ENCODE measurements around the gene COLEC11. TPM values are rescaled to one million over a fixed set of nuclear protein-coding genes. Genes with fewer than 3 reads are reported as not detected.
"Not testable (repeated sequence)": the region's sequence is repeated elsewhere in the genome, so short reads cannot be mapped to it uniquely, and the experiment has no call there.

COLEC11 gene
- total RNA-seq, 2 experiments from 2014 or later, result 0.35 TPM; not detected in 1

DNA sequence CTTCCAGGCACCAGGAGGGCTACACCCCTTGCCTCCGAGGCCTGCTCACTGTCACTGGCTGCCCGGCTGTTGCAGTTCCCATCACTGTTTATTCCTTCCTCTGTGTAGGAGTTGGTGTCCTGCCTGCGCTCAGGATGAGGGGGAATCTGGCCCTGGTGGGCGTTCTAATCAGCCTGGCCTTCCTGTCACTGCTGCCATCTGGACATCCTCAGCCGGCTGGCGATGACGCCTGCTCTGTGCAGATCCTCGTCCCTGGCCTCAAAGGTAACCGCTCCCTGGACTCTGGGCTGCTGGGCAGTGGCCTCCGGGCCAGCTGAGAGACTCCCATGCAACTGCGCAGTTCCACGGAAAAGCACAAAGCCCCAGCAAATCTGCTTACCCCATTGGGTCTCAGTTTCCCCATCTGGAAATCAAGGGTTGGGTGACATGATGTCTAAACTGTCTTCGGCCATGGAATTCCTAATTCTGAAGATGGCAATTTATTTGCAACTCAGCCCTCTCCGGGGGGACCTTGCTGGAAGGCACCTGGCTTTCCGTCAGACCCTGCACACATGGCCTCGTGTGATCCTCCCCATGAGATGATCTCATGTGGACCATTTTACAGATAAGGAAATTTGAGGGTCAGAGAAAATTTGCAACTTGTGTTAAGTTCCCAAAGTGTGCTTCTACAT, 9.4 kb downstream of the COLEC11 start:
- Mint-ChIP-seq H3K36me3 (ENCODE audit: low read depth) (no peaks in the 10 kb centered on the region), H3K9me3 (no peaks in the 10 kb centered on the region), H3K27ac (no peak overlapping the region), H3K27me3 (no peaks in the 10 kb centered on the region), H3K4me1 (peaks cover 10% of the 10 kb centered on the region), H3K4me3 (no peak overlapping the region)
- ChIA-PET POLR2A (no interaction called here), CTCF (no interaction called here)
- DNase-seq, result no peak

DNA sequence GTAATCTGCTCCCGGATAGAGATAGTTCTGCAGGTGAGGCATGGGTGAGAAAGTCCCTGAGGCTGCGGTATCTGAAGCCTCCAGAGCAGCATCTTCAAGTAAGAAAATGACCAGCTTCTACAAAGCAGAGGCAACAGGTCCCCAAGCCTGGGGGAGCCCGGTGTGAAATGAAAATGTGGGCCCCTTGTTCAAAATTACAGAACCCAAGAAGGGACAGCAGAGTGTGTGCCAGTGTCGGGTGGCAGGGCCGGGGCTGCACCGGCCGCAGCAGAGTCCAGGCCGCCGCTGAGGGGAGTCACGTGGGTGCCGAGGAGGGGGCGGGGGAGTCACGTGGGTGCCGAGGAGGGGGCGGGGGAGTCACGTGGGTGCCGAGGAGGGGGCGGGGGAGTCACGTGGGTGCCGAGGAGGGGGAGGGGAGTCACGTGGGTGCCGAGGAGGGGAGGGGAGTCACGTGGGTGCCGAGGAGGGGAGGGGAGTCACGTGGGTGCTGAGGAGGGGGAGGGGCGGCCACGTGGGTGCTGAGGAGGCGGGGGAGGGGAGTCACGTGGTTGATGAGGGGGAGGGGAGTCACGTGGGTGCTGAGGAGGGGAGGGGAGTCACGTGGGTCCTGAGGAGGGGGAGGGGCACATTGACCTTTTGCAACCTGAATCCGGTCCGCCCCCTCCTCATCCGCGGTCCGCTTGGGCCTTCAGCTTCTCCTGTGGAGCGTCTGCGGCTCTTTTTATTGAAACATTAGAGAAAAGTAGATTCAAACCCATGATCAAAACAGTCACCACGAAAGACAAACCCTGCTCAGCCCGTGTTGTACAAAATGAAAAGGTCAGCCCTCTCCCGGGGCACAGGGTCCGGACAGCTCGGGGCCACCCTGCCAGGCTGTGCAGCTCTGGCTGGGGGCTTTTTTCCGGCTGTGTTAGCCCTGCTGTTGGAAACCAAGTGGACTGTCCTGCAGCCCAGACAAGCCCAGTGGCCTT, 10.4 kb downstream of the COLEC11 start:
- peak; percentile 21 for DNase-seq
- Mint-ChIP-seq H3K27ac (peak overlapping the region; percentile 62), H3K4me3 (no peak overlapping the region), H3K36me3 (ENCODE audit: low read depth) (no peaks in the 10 kb centered on the region), H3K27me3 (no peaks in the 10 kb centered on the region), H3K9me3 (no peaks in the 10 kb centered on the region), H3K4me1 (peaks cover 10% of the 10 kb centered on the region)
- CTCF ChIA-PET, result no interaction called here
- POLR2A ChIA-PET, result no interaction called here

DNA sequence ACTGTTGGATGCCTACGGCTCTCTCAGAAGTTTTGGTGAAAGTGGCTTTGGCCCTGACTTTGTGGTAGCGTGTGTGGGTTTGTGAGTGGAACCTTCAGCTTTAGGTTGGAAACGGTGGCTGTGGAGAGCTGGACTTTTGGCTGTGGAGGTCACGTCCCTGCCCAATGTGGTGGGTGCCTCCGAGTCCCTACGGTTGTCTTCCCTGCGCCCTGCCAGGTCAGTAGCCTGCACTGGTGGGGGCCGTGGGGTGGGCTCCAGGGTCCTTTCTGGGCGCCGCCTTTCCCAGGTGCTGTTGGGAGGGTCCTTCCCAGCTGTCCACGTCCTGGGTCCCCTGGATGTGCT, 11.1 kb downstream of the COLEC11 start:
- Mint-ChIP-seq H3K9me3 (no peaks in the 10 kb centered on the region), H3K4me1 (peaks cover 10% of the 10 kb centered on the region), H3K27me3 (no peaks in the 10 kb centered on the region), H3K27ac (no peak overlapping the region), H3K36me3 (ENCODE audit: low read depth) (no peaks in the 10 kb centered on the region), H3K4me3 (no peak overlapping the region)
- DNase-seq, result no peak
- CTCF ChIA-PET, result no interaction called here
- POLR2A ChIA-PET, result no interaction called here

DNA sequence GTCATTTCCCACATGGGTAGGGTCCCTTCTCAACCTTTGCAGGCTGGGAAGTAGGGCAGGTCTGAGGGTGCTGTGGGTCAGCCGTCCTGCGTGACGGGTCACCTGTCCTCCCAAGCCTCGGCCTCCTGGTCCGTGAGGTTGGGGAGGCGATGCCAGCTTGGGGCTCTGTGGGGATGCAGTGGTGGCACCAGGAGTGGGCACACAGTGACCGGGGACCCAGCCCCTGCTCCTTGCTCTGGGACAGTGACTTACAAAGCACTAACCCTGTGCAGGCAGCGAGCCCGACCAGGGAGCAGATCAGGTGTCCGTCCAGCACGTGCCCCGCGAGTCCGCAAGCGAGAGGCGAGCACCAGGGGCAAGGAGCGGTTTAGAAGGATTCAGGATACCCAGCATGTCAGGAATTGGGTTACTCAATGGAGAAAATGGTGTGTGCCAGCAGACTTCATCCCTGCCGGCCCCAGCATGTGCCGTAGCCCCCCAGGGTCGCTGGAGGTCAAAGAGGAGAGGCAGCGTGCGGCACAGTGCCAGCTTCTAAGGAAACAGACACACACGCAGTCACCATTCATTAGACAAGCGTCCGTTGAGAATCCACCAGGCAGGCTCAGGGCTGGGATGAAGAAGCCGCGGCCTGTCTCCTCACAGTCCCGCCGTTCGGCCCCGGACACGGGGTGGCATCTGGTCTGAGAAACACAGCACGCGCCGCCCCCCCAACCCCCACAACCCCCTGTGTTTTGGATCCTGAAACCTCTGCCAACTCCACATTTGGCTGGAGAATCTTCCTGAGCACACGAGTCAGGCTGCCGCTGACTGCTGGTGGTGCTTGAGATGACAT, 11.7 kb downstream of the COLEC11 start:
- no peak overlapping the region for H3K4me3 Mint-ChIP-seq
- H3K36me3 Mint-ChIP-seq (ENCODE audit: low read depth), result no peaks in the 10 kb centered on the region
- peaks cover 10% of the 10 kb centered on the region for H3K4me1 Mint-ChIP-seq
- no peaks in the 10 kb centered on the region for H3K27me3 Mint-ChIP-seq
- ChIA-PET POLR2A (no interaction called here), CTCF (no interaction called here)
- no peak overlapping the region for H3K27ac Mint-ChIP-seq
- DNase-seq, result no peak
- H3K9me3 Mint-ChIP-seq, result no peaks in the 10 kb centered on the region

GRCh38 chr2:3608373-3609278, 13.7 kb downstream of the COLEC11 start:
- POLR2A ChIA-PET, result interaction anchor here (0.6 kb wide), 1 partner anchor 23 kb away, joined by 3 read pairs; no protein-coding TSS in a partner anchor
- H3K4me1 Mint-ChIP-seq, result peaks cover 10% of the 10 kb centered on the region
- no peak for DNase-seq

GRCh38 chr2:3609279-3609673, 14.4 kb downstream of the COLEC11 start:
- ChIA-PET POLR2A (interaction anchor here (0.6 kb wide), 1 partner anchor 23 kb away, joined by 3 read pairs; no protein-coding TSS in a partner anchor), CTCF (interaction anchor here (1.0 kb wide), 1 partner anchor 92 kb away, joined by 3 read pairs; no protein-coding TSS in a partner anchor)
- H3K36me3 Mint-ChIP-seq (ENCODE audit: low read depth); H3K9me3 Mint-ChIP-seq; H3K4me1 Mint-ChIP-seq; H3K4me3 Mint-ChIP-seq; H3K27me3 Mint-ChIP-seq; H3K27ac Mint-ChIP-seq: not testable (repeated sequence)
- DNase-seq, result peak; percentile 46

More at GRCh38 chr2:3608373-3609278, 13.7 kb downstream of the COLEC11 start:
- CTCF ChIA-PET, result interaction anchor here (1.0 kb wide), 1 partner anchor 92 kb away, joined by 3 read pairs; no protein-coding TSS in a partner anchor
- Mint-ChIP-seq H3K4me3 (no peak overlapping the region), H3K9me3 (peaks cover 2% of the 10 kb centered on the region), H3K36me3 (ENCODE audit: low read depth) (no peaks in the 10 kb centered on the region), H3K27me3 (no peaks in the 10 kb centered on the region), H3K27ac (peak overlapping the region; percentile 33)

DNA sequence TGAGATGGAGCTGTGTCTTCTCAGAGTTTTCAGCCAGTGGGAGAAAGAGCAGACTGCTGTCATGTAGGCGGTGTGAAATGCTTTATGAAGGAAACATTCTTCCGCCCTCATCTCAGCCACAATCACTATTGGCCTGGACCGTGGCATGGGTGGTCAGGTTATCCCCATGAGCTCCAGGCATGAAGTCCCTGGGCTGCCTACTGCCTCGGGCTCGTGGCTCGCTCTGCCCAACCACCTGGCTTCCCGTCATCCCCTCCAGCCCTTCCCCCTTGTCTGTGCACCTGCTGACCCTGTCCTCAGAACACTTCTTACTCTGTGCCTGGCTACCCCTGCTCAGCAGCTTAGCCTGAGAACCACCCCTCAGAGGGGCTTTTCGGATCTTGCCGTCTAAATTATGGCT, 15.5 kb downstream of the COLEC11 start:
- H3K9me3 Mint-ChIP-seq, result peaks cover 7% of the 10 kb centered on the region
- DNase-seq, result no peak
- CTCF ChIA-PET, result no interaction called here
- H3K27me3 Mint-ChIP-seq, result no peaks in the 10 kb centered on the region
- peaks cover 10% of the 10 kb centered on the region for H3K4me1 Mint-ChIP-seq
- POLR2A ChIA-PET, result no interaction called here
- peaks cover 1% of the 10 kb centered on the region for H3K36me3 Mint-ChIP-seq (ENCODE audit: low read depth)
- no peak overlapping the region for H3K27ac Mint-ChIP-seq
- no peak overlapping the region for H3K4me3 Mint-ChIP-seq

- Mint-ChIP-seq H3K27ac (no peak overlapping the region), H3K36me3 (ENCODE audit: low read depth) (peaks cover 1% of the 10 kb centered on the region), H3K4me1 (peaks cover 10% of the 10 kb centered on the region), H3K9me3 (peaks cover 7% of the 10 kb centered on the region), H3K4me3 (no peak overlapping the region), H3K27me3 (no peaks in the 10 kb centered on the region)
- CTCF ChIA-PET, result no interaction called here
- POLR2A ChIA-PET, result no interaction called here
- no peak for DNase-seq
Observed at GRCh38 chr2:3610881-3611505, 16.1 kb downstream of the COLEC11 start.

DNA sequence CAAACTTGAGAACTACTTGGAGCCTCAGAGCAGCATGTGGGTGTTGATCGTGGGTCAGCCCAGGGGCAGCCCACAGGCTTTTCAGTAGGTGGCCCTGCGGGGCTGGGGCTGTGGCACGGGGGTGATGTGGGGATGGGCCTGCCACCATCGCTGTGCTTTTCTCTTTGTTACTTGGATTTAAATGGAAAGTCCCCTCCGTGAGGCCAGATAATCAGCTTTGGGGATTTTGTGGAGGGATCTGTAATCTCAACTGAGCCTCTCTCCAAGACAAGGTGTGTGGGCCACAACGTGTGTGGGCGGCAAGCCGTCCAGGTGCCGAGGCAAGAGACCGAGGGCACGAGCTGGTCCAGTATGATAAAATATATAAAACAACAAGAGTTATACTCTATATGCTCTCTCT, 16.7 kb downstream of the COLEC11 start:
- Mint-ChIP-seq H3K36me3 (ENCODE audit: low read depth) (peaks cover 1% of the 10 kb centered on the region), H3K4me3 (no peak overlapping the region), H3K27me3 (no peaks in the 10 kb centered on the region), H3K4me1 (peaks cover 10% of the 10 kb centered on the region), H3K9me3 (peaks cover 7% of the 10 kb centered on the region), H3K27ac (no peak overlapping the region)
- CTCF ChIA-PET, result no interaction called here
- POLR2A ChIA-PET, result no interaction called here
- DNase-seq, result no peak

GRCh38 chr2:3612639-3613523, 18.0 kb downstream of the COLEC11 start:
- Mint-ChIP-seq H3K27ac (no peak overlapping the region), H3K4me1 (peaks cover 10% of the 10 kb centered on the region), H3K9me3 (peaks cover 11% of the 10 kb centered on the region), H3K27me3 (no peaks in the 10 kb centered on the region), H3K4me3 (no peak overlapping the region), H3K36me3 (ENCODE audit: low read depth) (peaks cover 1% of the 10 kb centered on the region)
- POLR2A ChIA-PET, result no interaction called here
- CTCF ChIA-PET, result no interaction called here
- DNase-seq, result no peak

- ChIA-PET POLR2A (no interaction called here), CTCF (no interaction called here)
- Mint-ChIP-seq H3K4me1 (peaks cover 6% of the 10 kb centered on the region), H3K36me3 (ENCODE audit: low read depth) (peaks cover 1% of the 10 kb centered on the region), H3K27me3 (no peaks in the 10 kb centered on the region), H3K9me3 (peaks cover 11% of the 10 kb centered on the region), H3K4me3 (no peak overlapping the region), H3K27ac (no peak overlapping the region)
- no peak for DNase-seq
Observed at GRCh38 chr2:3613524-3613905, 18.6 kb downstream of the COLEC11 start.
